ENCODE data around the gene EPHA3. TPM values are rescaled to one million over a fixed set of nuclear protein-coding genes. Genes with fewer than 3 reads are reported as not detected.

The EPHA3 gene
- total and polyA plus RNA-seq, 11 donors: 1.0 to 9.4 (median 3.5) TPM

- intact Hi-C loops (cut with DNase I): no loop called here
- WGBS, 4 donors: 68 to 79% (median 77%) methylated on average over 1 of the region's 1 CpG
Measured at GRCh38 chr3:89087851-89088250, 19.6 kb upstream of the EPHA3 start.

GRCh38 chr3:89098173-89098572 lies 9.2 kb upstream of the EPHA3 start:
- no peak for ATAC-seq
- WGBS, 4 donors: 84 to 88% (median 85%) methylated on average over 3 of the region's 3 CpGs
- no peak for TF ChIP-seq POLR2A (IDR thresholded peaks at IDR 0.05)
- TF ChIP-seq CTCF (IDR thresholded peaks at IDR 0.05): no peak
- Histone ChIP-seq H3K27ac (no peak overlapping the region), H3K27me3 (no peaks in the 10 kb centered on the region), H3K36me3 (no peaks in the 10 kb centered on the region), H3K4me3 (no peak overlapping the region), H3K9me3 (no peaks in the 10 kb centered on the region), H3K4me1 (peaks cover 0 to 4% (median 0%) of the 10 kb centered on the region in 12 donors)
- intact Hi-C loops (cut with DNase I): loop anchor here in 1 of 10 donors (5.0 kb wide), 1 partner anchor 896 kb away; no protein-coding TSS in a partner anchor
- no peak for DNase-seq

More at GRCh38 chr3:89087851-89088250, 19.6 kb upstream of the EPHA3 start:
- H3K36me3 ChIP-seq: no peaks in the 10 kb centered on the region
- TF ChIP-seq CTCF (IDR thresholded peaks at IDR 0.05) (no peak), POLR2A (IDR thresholded peaks at IDR 0.05) (no peak)
- no peaks in the 10 kb centered on the region for H3K4me1 ChIP-seq
- H3K4me3 ChIP-seq: no peak overlapping the region
- H3K27ac ChIP-seq: no peak overlapping the region
- no peaks in the 10 kb centered on the region for H3K9me3 ChIP-seq
- H3K27me3 ChIP-seq: no peaks in the 10 kb centered on the region
- ATAC-seq: no peak
- DNase-seq: no peak

GRCh38 chr3:89098964-89099585 lies 8.3 kb upstream of the EPHA3 start:
- TF ChIP-seq CTCF (IDR thresholded peaks at IDR 0.05) (peak; percentile 78 to 98 (median 86)), POLR2A (IDR thresholded peaks at IDR 0.05) (no peak)
- peak in 2 of 4 donors; percentile 66 to 69 for ATAC-seq

GRCh38 chr3:89101251-89101650 lies 6.2 kb upstream of the EPHA3 start:
- Histone ChIP-seq H3K27me3 (peaks cover 0 to 5% (median 0%) of the 10 kb centered on the region in 9 donors), H3K27ac (no peak overlapping the region), H3K36me3 (no peaks in the 10 kb centered on the region), H3K4me1 (peaks cover 0 to 10% (median 0%) of the 10 kb centered on the region in 12 donors), H3K9me3 (no peaks in the 10 kb centered on the region), H3K4me3 (no peak overlapping the region)
- intact Hi-C loops (cut with DNase I): loop anchor here in 5 of 10 donors (10.0 kb wide), 3 partner anchors 136 to 896 kb away; no protein-coding TSS in a partner anchor
- DNase-seq (no peak), ATAC-seq (no peak)
- no peak for TF ChIP-seq CTCF (IDR thresholded peaks at IDR 0.05)
- no peak for TF ChIP-seq POLR2A (IDR thresholded peaks at IDR 0.05)

More at GRCh38 chr3:89098964-89099585, 8.3 kb upstream of the EPHA3 start:
- Histone ChIP-seq H3K4me3 (no peak overlapping the region), H3K36me3 (no peaks in the 10 kb centered on the region), H3K9me3 (no peaks in the 10 kb centered on the region), H3K27me3 (no peaks in the 10 kb centered on the region), H3K4me1 (peaks cover 0 to 4% (median 0%) of the 10 kb centered on the region in 12 donors), H3K27ac (no peak overlapping the region)
- DNase-seq: peak in 1 of 5 donors; percentile 33
- 26 to 28% (median 27%) methylated on average over 8 of the region's 8 CpGs for WGBS, 4 donors
- intact Hi-C loops (cut with DNase I): loop anchor here in 1 of 10 donors (5.0 kb wide), 1 partner anchor 897 kb away; no protein-coding TSS in a partner anchor
